ENCODE results near the gene TASP1.

The TASP1 gene

GRCh38 chr20:13567663-13568062, 71.1 kb downstream of the TASP1 start:
- DNase-seq (ENCODE audit: low spot score) = no peak

- DNase-seq (ENCODE audit: low spot score) = no peak
Observed at GRCh38 chr20:13563854-13564253, 74.9 kb downstream of the TASP1 start.

DNA sequence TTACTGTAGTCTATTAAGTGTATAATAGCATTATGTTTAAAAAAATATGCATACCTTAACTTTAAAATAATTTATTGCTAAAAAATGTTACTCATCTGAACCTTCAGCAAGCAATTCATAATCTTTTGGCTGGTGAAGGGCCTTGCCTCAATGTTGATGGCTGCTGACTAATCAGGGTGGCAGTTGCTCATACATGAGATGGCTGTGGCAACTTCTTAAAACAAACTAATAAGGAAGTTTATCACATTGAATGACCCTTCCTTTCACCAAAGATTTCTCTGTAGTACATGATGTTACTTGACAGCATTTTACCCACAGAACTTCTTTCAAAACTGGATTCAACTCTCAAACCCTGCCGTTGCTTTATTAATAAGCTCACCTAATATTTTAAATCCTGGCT, 84.0 kb downstream of the TASP1 start:
- no peak for DNase-seq (ENCODE audit: low spot score)

DNA sequence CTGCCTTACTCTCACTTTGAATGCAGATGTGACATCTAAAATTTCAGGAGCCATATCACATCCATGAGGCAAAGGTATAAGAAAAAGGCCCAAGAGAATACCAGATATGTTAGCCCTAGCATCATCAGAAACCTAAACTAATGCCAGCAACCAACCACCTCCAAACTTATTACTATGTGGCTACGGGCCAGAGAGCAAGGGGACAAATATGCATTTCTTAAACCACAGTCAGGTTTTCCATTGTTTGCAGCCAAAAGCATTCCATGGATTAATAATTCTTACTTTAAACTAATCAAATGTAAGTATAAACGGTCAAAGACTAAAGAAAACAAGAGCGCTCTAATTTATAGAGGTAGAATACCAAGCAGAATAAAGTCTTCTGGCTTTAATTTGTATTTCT, 84.7 kb downstream of the TASP1 start:
- no peak for DNase-seq (ENCODE audit: low spot score)

DNA sequence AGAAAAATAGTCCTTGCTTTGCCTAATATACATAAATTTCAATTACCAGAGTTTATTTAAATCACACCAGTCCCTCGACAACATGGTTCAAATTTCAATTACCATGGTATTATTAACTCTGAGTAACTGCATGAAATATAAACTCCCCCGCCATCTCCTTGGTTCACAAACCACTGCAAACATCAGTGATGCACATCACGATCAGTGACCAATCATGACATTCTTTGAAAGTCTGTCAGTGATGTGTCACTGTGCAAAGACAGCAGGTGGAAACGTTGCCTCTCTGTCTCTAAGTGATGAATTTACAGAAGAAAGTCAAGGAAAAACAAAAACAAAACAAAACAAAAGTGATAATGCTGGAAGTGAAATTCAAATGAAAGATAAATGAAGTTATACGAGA, 86.7 kb downstream of the TASP1 start:
- DNase-seq (ENCODE audit: low spot score) = no peak

DNA sequence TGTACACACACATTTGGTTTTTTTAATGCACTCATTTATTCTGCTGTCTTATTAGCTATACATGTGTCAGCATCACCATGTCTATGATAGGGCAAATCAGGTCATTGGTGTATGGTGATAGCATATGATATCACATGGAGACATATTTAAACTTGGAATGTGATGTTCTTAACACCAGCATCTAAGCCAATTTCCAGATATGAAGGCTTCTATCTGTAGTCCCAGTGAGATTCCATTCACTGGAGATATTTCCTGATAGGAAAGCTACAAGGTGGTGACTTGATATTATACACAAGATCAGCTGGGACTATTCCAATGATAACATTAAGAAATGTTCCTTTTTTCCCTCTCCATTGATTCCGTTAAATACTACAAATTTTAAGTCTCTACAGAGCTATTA, 89.3 kb downstream of the TASP1 start:
- DNase-seq (ENCODE audit: low spot score) = no peak

GRCh38 chr20:13546497-13547131, 92.1 kb downstream of the TASP1 start:
- DNase-seq (ENCODE audit: low spot score) = peak; percentile 58

- DNase-seq (ENCODE audit: low spot score) = no peak
Observed at GRCh38 chr20:13545790-13546189, 92.9 kb downstream of the TASP1 start.

DNA sequence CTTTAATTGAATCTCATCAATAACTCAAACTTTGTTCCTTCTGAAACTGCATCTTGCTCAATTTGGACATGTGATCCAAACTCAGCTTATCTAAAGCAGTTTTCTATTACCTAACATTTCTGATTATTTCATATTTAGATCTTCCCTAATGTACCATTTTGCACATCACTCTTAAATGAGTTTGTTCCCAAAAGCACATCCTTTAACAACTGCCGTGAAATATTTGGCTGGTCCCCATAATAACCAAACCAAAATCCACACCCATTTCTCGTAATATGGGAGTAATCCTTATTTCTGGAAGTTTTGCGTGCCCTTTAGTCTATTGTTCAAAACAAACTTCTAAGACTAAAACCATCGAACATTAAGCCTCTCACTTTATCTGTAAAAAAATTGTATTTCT, 94.9 kb downstream of the TASP1 start:
- DNase-seq (ENCODE audit: low spot score) = no peak

- no peak for DNase-seq (ENCODE audit: low spot score)
Observed at GRCh38 chr20:13535627-13536026, 103.1 kb downstream of the TASP1 start.

DNA sequence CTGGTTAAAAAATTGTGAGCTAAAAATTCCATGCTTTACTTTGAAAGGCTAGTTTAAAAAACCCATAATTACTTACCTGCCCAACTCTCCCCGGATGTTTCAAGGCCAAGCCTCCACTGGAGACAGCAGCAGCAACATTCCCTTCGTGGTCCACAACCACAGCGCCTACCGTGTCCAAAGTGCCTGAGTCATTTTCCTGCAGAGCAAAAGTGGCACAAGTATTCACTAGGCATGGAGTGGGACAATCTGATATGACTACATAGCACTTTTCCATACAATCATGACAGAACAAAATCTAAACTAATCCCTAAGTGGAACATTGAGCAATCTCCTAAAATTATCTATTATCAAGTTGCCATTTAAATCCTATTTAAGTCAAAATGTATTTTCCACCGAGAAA, 104.8 kb downstream of the TASP1 start:
- DNase-seq (ENCODE audit: low spot score) = no peak

GRCh38 chr20:13530146-13530545, 108.6 kb downstream of the TASP1 start:
- DNase-seq (ENCODE audit: low spot score) = no peak

GRCh38 chr20:13526551-13526950, 112.2 kb downstream of the TASP1 start:
- DNase-seq (ENCODE audit: low spot score) = no peak

- DNase-seq (ENCODE audit: low spot score) = no peak
Observed at GRCh38 chr20:13525225-13525940, 113.3 kb downstream of the TASP1 start.

GRCh38 chr20:13524339-13524738, 114.4 kb downstream of the TASP1 start:
- DNase-seq (ENCODE audit: low spot score) = no peak

DNA sequence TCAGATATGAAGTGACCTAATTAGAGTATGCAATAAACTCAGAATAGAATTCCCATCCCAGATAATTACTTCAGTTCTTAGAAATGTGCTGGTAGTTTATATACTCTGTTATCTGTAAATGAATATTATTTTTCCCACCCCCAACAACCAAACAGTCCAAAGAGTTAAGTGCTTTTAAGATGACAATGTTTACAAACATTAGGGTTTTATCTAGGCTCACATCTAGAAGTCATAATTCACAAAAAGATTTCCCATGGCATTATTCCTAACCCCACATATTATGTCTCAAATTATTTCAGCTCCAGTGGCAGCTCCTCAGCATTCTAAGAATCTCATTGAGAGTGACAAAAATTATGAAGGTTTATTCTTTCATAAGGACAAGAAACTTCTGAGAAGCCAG, 120.9 kb downstream of the TASP1 start:
- no peak for DNase-seq (ENCODE audit: low spot score)

DNA sequence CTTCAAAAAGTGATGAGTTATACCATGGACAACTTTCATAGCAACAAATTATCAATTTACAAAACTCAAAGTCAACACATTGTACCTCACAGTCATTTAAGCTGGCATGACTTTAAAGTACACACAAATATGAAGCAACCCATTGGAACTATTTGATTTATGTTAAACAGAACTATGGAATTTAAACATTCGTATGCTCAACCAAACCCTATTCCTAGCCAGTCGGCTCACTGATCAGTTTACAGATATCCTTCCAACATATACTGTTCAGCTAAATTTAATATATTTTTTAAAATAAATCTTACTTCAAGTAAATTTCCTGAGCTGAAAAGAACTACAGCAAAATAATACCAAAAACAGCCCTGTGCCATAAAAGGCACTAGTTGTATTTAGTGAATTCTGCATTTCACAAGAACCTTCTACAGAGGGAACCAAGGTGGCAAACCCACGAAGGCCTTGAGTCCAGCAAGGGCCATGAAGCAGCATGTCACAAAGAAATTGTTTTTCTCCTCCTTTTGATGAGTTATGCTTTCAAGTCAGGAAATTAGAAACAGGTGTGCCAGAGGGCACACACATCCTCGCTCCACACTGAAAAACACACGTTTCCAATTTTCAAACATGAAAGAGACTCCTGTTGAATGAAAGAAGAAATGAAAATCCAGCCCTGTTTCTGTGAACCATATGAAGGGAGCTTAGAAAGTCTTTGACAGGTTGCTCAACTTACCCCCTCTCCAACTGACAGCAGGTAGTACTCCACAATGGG, 122.8 kb downstream of the TASP1 start:
- no peak for DNase-seq (ENCODE audit: low spot score)

GRCh38 chr20:13515291-13515690, 123.4 kb downstream of the TASP1 start:
- DNase-seq (ENCODE audit: low spot score) = no peak

DNA sequence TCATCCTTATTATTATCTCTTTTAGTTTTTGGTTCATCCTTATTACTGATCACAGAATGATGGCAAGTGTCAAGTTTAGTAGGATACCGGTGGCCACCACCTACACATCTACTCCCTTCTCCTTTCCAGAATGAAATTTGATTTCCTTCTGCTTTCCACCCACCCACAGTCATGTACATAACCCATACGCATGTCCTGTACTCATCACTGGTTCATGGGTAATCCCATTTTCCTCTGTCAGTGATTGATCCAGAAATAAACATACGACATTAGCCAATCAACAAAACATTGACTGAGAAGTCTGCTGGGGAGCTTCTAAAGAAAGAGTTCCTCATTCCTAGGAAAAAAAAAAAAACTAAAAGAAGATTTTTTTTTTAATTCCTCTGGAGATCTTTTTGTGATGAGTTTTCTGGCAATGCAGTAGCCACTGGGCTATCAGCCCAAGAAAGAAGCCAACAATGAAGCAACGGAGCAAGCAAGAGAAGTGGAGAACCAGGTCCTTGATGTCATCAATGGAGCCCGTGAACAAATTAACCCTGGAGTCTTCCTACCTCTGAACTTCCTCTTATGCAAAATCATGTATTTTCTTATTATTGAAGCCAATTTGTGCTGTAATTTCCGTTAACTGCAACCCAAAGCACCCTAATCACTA, 127.8 kb downstream of the TASP1 start:
- DNase-seq (ENCODE audit: low spot score) = no peak

- no peak for DNase-seq (ENCODE audit: low spot score)
Observed at GRCh38 chr20:13507646-13508045, 131.1 kb downstream of the TASP1 start.

GRCh38 chr20:13501500-13501899, 137.2 kb downstream of the TASP1 start:
- no peak for DNase-seq (ENCODE audit: low spot score)

DNA sequence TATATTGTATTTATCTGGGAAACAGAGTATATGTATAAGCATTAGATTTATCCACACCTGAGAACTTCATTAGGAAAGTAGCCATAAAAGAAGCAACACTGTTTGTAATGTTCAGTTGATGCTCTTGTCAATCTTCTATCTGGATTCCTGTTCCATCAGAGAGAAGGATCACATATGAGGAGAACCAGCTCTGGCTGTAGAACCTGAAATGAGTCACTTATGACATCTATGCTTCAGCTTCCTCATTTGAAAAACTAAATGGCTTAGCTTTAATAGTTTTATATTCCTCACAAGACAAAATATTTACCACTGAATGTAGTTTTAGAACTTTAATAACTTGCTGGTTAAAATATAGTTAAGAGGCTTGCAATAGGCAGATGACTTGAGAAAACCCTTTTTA, 144.7 kb downstream of the TASP1 start:
- no peak for DNase-seq (ENCODE audit: low spot score)

- no peak for DNase-seq (ENCODE audit: low spot score)
Observed at GRCh38 chr20:13493143-13493542, 145.6 kb downstream of the TASP1 start.

All from D341Med (cell line).